ENCODE measurements around the gene CREBBP. TPM values are rescaled to one million over a fixed set of nuclear protein-coding genes. Genes with fewer than 3 reads are reported as not detected.

The CREBBP gene
- polyA plus RNA-seq, 1 donor (not counting 4 experiments of a cell fraction or from before 2014, with no cell fraction given), result 5.0 TPM

DNA sequence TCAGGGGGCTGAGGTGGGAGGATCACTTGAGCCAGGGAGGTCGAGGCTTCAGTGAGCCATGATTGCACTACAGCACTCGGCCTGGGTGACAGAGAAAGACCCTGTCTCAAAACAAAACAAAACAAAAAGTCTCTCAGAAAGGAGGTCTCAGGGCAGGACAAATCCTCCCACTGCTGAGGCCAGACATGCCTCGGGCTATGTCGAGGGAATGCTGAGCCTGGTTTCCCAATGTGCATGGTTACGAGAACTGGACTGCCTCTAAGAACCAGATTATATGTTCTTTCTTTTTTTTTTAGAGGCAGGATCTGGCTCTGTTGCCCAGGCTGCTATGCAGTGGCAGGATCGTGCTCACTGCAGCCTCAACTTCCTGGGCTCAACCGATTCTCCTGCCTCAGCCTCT lies 190.8 kb downstream of the CREBBP start:
- Histone ChIP-seq H3K4me2 (ENCODE audit: control insufficient read depth, extremely low read depth, insufficient read depth, low read depth, low read length) (no peak overlapping the region), H3K4me3 (ENCODE audit: control insufficient read depth in 2 of 3, extremely low read depth in 1 of 3, insufficient read depth in 2 of 3, low read depth in 1 of 3, low read length in 3 of 3) (no peak overlapping the region), H3K79me2 (ENCODE audit: control insufficient read depth, insufficient read depth, low read length) (peaks cover 2% of the 10 kb centered on the region), H3K9ac (ENCODE audit: control insufficient read depth, extremely low read depth, insufficient read depth, low read length) (no peak overlapping the region), H3K9me1 (ENCODE audit: control insufficient read depth, extremely low read depth, insufficient read depth, low read length) (no peaks in the 10 kb centered on the region), H4K20me1 (ENCODE audit: control insufficient read depth, extremely low read depth, insufficient read depth, low read length) (no peaks in the 10 kb centered on the region), H3K27me3 (ENCODE audit: control insufficient read depth, extremely low read depth, insufficient read depth, low read length) (no peaks in the 10 kb centered on the region), H2AFZ (ENCODE audit: control insufficient read depth, low read length) (no peak overlapping the region), H3K9me3 (ENCODE audit: control insufficient read depth, low read depth, low read length) (no peaks in the 10 kb centered on the region), H3K27ac (ENCODE audit: control insufficient read depth, insufficient read depth, low read length) (no peak overlapping the region), H3K4me1 (ENCODE audit: control insufficient read depth, extremely low read depth, insufficient read depth, low read length) (peaks cover 10% of the 10 kb centered on the region), H3K36me3 (ENCODE audit: control insufficient read depth in 2 of 2, extremely low read depth in 1 of 2, insufficient read depth in 2 of 2, low read length in 2 of 2) (peaks cover 15 to 21% of the 10 kb centered on the region in 2 experiments)
- no peak for DNase-seq (ENCODE audit: low read depth, low spot score)
- dilution Hi-C loops (cut with MboI; ENCODE audit: extremely low pct_ligation_motif_present, low sequenced_read_pairs), result no loop called here
- FAIRE-seq, result no peak
- TF ChIP-seq CTCF (optimal IDR thresholded peaks at IDR 0.05 in 1 of 3, IDR thresholded peaks at IDR 0.05 in 1 of 3, conservative IDR thresholded peaks at IDR 0.05 in 1 of 3; ENCODE audit: extremely low read depth in 1 of 3, insufficient read depth in 2 of 3, low read length in 3 of 3) (no peak), EZH2 (IDR thresholded peaks at IDR 0.05; ENCODE audit: low read length) (no peak)

- peaks cover 2% of the 10 kb centered on the region for H3K79me2 ChIP-seq (ENCODE audit: control insufficient read depth, insufficient read depth, low read length)
- no peak for DNase-seq (ENCODE audit: low read depth, low spot score)
- H3K36me3 ChIP-seq (ENCODE audit: control insufficient read depth in 2 of 2, extremely low read depth in 1 of 2, insufficient read depth in 2 of 2, low read length in 2 of 2), result peaks cover 15 to 26% of the 10 kb centered on the region in 2 experiments
- H3K27ac ChIP-seq (ENCODE audit: control insufficient read depth, insufficient read depth, low read length), result no peak overlapping the region
- H3K4me3 ChIP-seq (ENCODE audit: control insufficient read depth in 2 of 3, extremely low read depth in 1 of 3, insufficient read depth in 2 of 3, low read depth in 1 of 3, low read length in 3 of 3), result no peak overlapping the region
- no peak for FAIRE-seq
- H3K4me2 ChIP-seq (ENCODE audit: control insufficient read depth, extremely low read depth, insufficient read depth, low read depth, low read length), result no peak overlapping the region
- H2AFZ ChIP-seq (ENCODE audit: control insufficient read depth, low read length), result no peak overlapping the region
- no peaks in the 10 kb centered on the region for H3K9me3 ChIP-seq (ENCODE audit: control insufficient read depth, low read depth, low read length)
- TF ChIP-seq CTCF (optimal IDR thresholded peaks at IDR 0.05 in 1 of 3, IDR thresholded peaks at IDR 0.05 in 1 of 3, conservative IDR thresholded peaks at IDR 0.05 in 1 of 3; ENCODE audit: extremely low read depth in 1 of 3, insufficient read depth in 2 of 3, low read length in 3 of 3), result no peak
- no peak for TF ChIP-seq EZH2 (IDR thresholded peaks at IDR 0.05; ENCODE audit: low read length)
- no peaks in the 10 kb centered on the region for H3K27me3 ChIP-seq (ENCODE audit: control insufficient read depth, extremely low read depth, insufficient read depth, low read length)
- no peaks in the 10 kb centered on the region for H3K9me1 ChIP-seq (ENCODE audit: control insufficient read depth, extremely low read depth, insufficient read depth, low read length)
- H3K4me1 ChIP-seq (ENCODE audit: control insufficient read depth, extremely low read depth, insufficient read depth, low read length), result peaks cover 10% of the 10 kb centered on the region
- no peak overlapping the region for H3K9ac ChIP-seq (ENCODE audit: control insufficient read depth, extremely low read depth, insufficient read depth, low read length)
- H4K20me1 ChIP-seq (ENCODE audit: control insufficient read depth, extremely low read depth, insufficient read depth, low read length), result no peaks in the 10 kb centered on the region
- dilution Hi-C loops (cut with MboI; ENCODE audit: extremely low pct_ligation_motif_present, low sequenced_read_pairs), result no loop called here
Measured at GRCh38 chr16:3687792-3688191, 192.7 kb downstream of the CREBBP start.
